Neural cell (in vitro differentiated cells): Measurements from ENCODE around the gene NET1. TPM values are rescaled to one million over a fixed set of nuclear protein-coding genes. Genes with fewer than 3 reads are reported as not detected.

Source experiments
- H2AFZ ChIP-seq: fragments of 200-600, 300-800 bp; sonication (generic), shearing (Covaris generic); 2 replicates; pipeline ENCODE4 v1.6.0; 2014; ENCODE audit warnings: low read depth, mild to moderate bottlenecking, antibody characterized with exemption, low read length, moderate library complexity
- H3F3A ChIP-seq: fragments of 200-600 bp; shearing (Covaris generic); 2 replicates; pipeline ENCODE4 v1.6.1; 2016; ENCODE audit warnings: mild to moderate bottlenecking, moderate library complexity, mixed read lengths, antibody characterized with exemption, low read length; ENCODE audit not compliant: insufficient read depth, poor library complexity, severe bottlenecking
- H3K27ac ChIP-seq: fragments of 200-600, 300-800 bp; sonication (generic), shearing (Covaris generic); 2 replicates; pipeline ENCODE4 v1.5.1; 2014; ENCODE audit warnings: mild to moderate bottlenecking, low read length, moderate library complexity
- H3K27me3 ChIP-seq: fragments of 300-800, 200-600 bp; sonication (generic), shearing (Covaris generic); 2 replicates; pipeline ENCODE4 v1.6.0; 2014; ENCODE audit warnings: mild to moderate bottlenecking, low read depth, low read length, moderate library complexity; ENCODE audit not compliant: insufficient read depth
- H3K36me3 ChIP-seq: fragments of 300-800, 200-600 bp; sonication (generic), shearing (Covaris generic); 2 replicates; pipeline ENCODE4 v1.5.1; 2014; ENCODE audit warnings: mild to moderate bottlenecking, antibody characterized with exemption, low read length, moderate library complexity; ENCODE audit not compliant: insufficient read depth
- H3K4me2 ChIP-seq: fragments of 300-800, 200-600 bp; sonication (generic), shearing (Covaris generic); 2 replicates; pipeline ENCODE4 v1.6.0; 2014; ENCODE audit warnings: mild to moderate bottlenecking, low read length
- H3K4me3 ChIP-seq: fragments of 300-800, 200-600 bp; sonication (generic), shearing (Covaris generic); 2 replicates; pipeline ENCODE4 v1.5.1; 2014; ENCODE audit warnings: mild to moderate bottlenecking, low read length, moderate library complexity
- H3K79me2 ChIP-seq: fragments of 200-600 bp; shearing (Covaris generic); replicated peaks from 2 replicates; pipeline ENCODE4 v1.6.0; 2014; ENCODE audit warnings: mild to moderate bottlenecking, low read length, moderate library complexity; ENCODE audit not compliant: insufficient read depth
- H3K9ac ChIP-seq: fragments of 300-800, 200-600 bp; sonication (generic), shearing (Covaris generic); 2 replicates; pipeline ENCODE4 v1.6.1; 2016; ENCODE audit warnings: mild to moderate bottlenecking, low read length, mixed read lengths
- H3K9me2 ChIP-seq: fragments of 200-600 bp; shearing (Covaris generic); 2 replicates; pipeline ENCODE4 v1.6.1; 2016; ENCODE audit warnings: mild to moderate bottlenecking, low read length, mixed read lengths; ENCODE audit not compliant: insufficient read depth
- H3K9me3 ChIP-seq: fragments of 200-600, 300-800 bp; sonication (generic), shearing (Covaris generic); 2 replicates; pipeline ENCODE4 v1.6.1; 2016; ENCODE audit warnings: mild to moderate bottlenecking, mixed run types, low read length, moderate library complexity, mixed read lengths
- H4K20me1 ChIP-seq: fragments of 200-600 bp; shearing (Covaris generic); 2 replicates; pipeline ENCODE4 v1.6.1; 2016; ENCODE audit warnings: mild to moderate bottlenecking, mixed run types; ENCODE audit not compliant: insufficient read depth
- CTCF ChIP-seq: fragments of 450-650 bp; IDR thresholded peaks from 2 replicates; pipeline ENCODE4 v1.5.1; 2014; ENCODE audit warnings: antibody characterized with exemption, mild to moderate bottlenecking, moderate library complexity; ENCODE audit not compliant: poor library complexity, severe bottlenecking
- EP300 ChIP-seq: fragments of 450-650 bp; conservative IDR thresholded peaks from 2 replicates; pipeline ENCODE4 v1.6.1; 2014; ENCODE audit warnings: antibody characterized with exemption, mild to moderate bottlenecking, moderate library complexity; ENCODE audit not compliant: poor library complexity, severe bottlenecking
- EZH2 ChIP-seq: fragments of 200-600, 300-800 bp; shearing (Covaris generic), sonication (generic); IDR thresholded peaks from 2 replicates; pipeline ENCODE4 v1.6.1; 2014; ENCODE audit warnings: antibody characterized with exemption, low read length, borderline replicate concordance, mild to moderate bottlenecking; ENCODE audit not compliant: insufficient read depth, poor library complexity, severe bottlenecking
- MXI1 ChIP-seq: fragments of 450-650 bp; conservative IDR thresholded peaks from 2 replicates; pipeline ENCODE4 v1.6.1; 2014; ENCODE audit warnings: antibody characterized with exemption, mild to moderate bottlenecking; ENCODE audit not compliant: poor library complexity, severe bottlenecking
- POLR2AphosphoS5 ChIP-seq: IDR thresholded peaks from 2 replicates; pipeline ENCODE4 v1.6.1; 2012
- RAD21 ChIP-seq: fragments of 450-650 bp; conservative IDR thresholded peaks from 2 replicates; pipeline ENCODE4 v1.6.1; 2014; ENCODE audit warnings: antibody characterized with exemption, mild to moderate bottlenecking, moderate library complexity
- REST ChIP-seq: IDR thresholded peaks from 2 replicates; pipeline ENCODE4 v1.6.1; 2012; ENCODE audit warnings: borderline replicate concordance
- SMC3 ChIP-seq: fragments of 450-650 bp; conservative IDR thresholded peaks from 2 replicates; pipeline ENCODE4 v1.6.1; 2014; ENCODE audit warnings: antibody characterized with exemption, mild to moderate bottlenecking, moderate library complexity; ENCODE audit not compliant: poor library complexity
- TAF1 ChIP-seq: IDR thresholded peaks from 2 replicates; pipeline ENCODE4 v1.6.1; 2012; ENCODE audit warnings: low read depth
- polyA plus RNA-seq: library from polyadenylated mRNA; depleted of rRNA; stranded (reverse); fragments of >200 nt; gene quantifications from 2 replicates; pipeline ENCODE4 v1.2.3, GENCODE V29; 2014

The NET1 gene
- polyA plus RNA-seq, 1 donor from 2014 or later, result 8.0 TPM

GRCh38 chr10:5448333-5449001, 36.1 kb downstream of the NET1 start:
- Histone ChIP-seq H3K9me2 (no peaks in the 10 kb centered on the region), H3K27ac (no peak overlapping the region), H3K9ac (no peak overlapping the region), H3K36me3 (peaks cover 5% of the 10 kb centered on the region), H3K27me3 (no peaks in the 10 kb centered on the region), H3K79me2 (no peaks in the 10 kb centered on the region), H3K9me3 (no peaks in the 10 kb centered on the region), H3F3A (no peaks in the 10 kb centered on the region), H2AFZ (no peak overlapping the region), H4K20me1 (no peaks in the 10 kb centered on the region), H3K4me3 (no peak overlapping the region), H3K4me2 (no peak overlapping the region)
- TF ChIP-seq MXI1 (no peak), RAD21 (no peak), EZH2 (no peak), TAF1 (no peak)

DNA sequence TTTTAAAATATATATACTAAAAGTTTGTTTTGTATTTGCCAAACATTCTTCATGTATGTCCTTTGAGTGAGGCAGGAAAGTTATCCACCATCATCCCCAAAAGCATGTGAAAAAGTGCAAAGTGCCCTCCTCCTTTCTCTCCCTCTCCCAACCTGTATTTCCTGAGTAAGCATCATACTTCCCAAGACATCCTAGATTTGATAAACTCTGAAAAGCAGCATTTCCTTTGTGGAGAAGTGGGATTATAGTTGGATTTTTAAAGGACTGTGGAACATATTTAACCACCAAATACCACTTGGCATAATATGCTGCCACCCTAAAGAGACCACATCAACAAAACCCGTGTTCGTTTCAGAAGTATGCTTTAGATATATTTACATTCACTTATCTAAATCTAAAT, 36.9 kb downstream of the NET1 start:
- no peak overlapping the region for H3K27ac ChIP-seq

More for the DNA sequence above, 36.9 kb downstream of the NET1 start:
- no peaks in the 10 kb centered on the region for H3K79me2 ChIP-seq
- H3K9ac ChIP-seq, result no peak overlapping the region
- no peaks in the 10 kb centered on the region for H3F3A ChIP-seq
- H4K20me1 ChIP-seq, result no peaks in the 10 kb centered on the region
- no peak overlapping the region for H3K4me3 ChIP-seq
- no peak overlapping the region for H2AFZ ChIP-seq
- no peaks in the 10 kb centered on the region for H3K9me3 ChIP-seq
- TF ChIP-seq EP300 (no peak), CTCF (no peak), POLR2AphosphoS5 (no peak), TAF1 (no peak), MXI1 (no peak), EZH2 (no peak), RAD21 (no peak), REST (no peak), SMC3 (no peak)
- H3K4me2 ChIP-seq, result no peak overlapping the region
- no peaks in the 10 kb centered on the region for H3K27me3 ChIP-seq
- H3K36me3 ChIP-seq, result peaks cover 5% of the 10 kb centered on the region
- H3K9me2 ChIP-seq, result no peaks in the 10 kb centered on the region
